ENCODE results near the gene ATP2A3.
"Not testable (repeated sequence)": the region's sequence is repeated elsewhere in the genome, so short reads cannot be mapped to it uniquely, and the experiment has no call there.

ATP2A3 gene

GRCh38 chr17:3954086-3954485, 10.2 kb downstream of the ATP2A3 start:
- no peak for DNase-seq

- DNase-seq: no peak
These were observed 10.7 kb downstream of the ATP2A3 start for GRCh38 chr17:3953542-3953941.

GRCh38 chr17:3952186-3952585, 12.1 kb downstream of the ATP2A3 start:
- DNase-seq: no peak

GRCh38 chr17:3951420-3951819, 12.8 kb downstream of the ATP2A3 start:
- no peak for DNase-seq

- DNase-seq: no peak
These were observed 13.2 kb downstream of the ATP2A3 start for GRCh38 chr17:3951003-3951402.

- no peak for DNase-seq
These were observed 13.7 kb downstream of the ATP2A3 start for GRCh38 chr17:3950584-3950983.

- DNase-seq: no peak
These were observed 14.8 kb downstream of the ATP2A3 start for GRCh38 chr17:3949418-3949817.

GRCh38 chr17:3948551-3948950, 15.7 kb downstream of the ATP2A3 start:
- not testable (repeated sequence) for DNase-seq

- DNase-seq: no peak
These were observed 16.9 kb downstream of the ATP2A3 start for GRCh38 chr17:3947318-3947810.

- DNase-seq: no peak
These were observed 17.5 kb downstream of the ATP2A3 start for GRCh38 chr17:3946711-3947235.

GRCh38 chr17:3944485-3945388, 19.5 kb downstream of the ATP2A3 start:
- DNase-seq: no peak

GRCh38 chr17:3943240-3943891, 20.9 kb downstream of the ATP2A3 start:
- no peak for DNase-seq

- no peak for DNase-seq
These were observed 23.1 kb downstream of the ATP2A3 start for GRCh38 chr17:3940965-3941698.

- no peak for DNase-seq
These were observed 26.9 kb downstream of the ATP2A3 start for GRCh38 chr17:3937359-3937758.

GRCh38 chr17:3935825-3936355, 28.3 kb downstream of the ATP2A3 start:
- DNase-seq: no peak

- no peak for DNase-seq
These were observed 29.1 kb downstream of the ATP2A3 start for GRCh38 chr17:3935140-3935542.

- DNase-seq: no peak
These were observed 34.5 kb downstream of the ATP2A3 start for GRCh38 chr17:3929764-3930163.

GRCh38 chr17:3929181-3929580, 35.1 kb downstream of the ATP2A3 start:
- no peak for DNase-seq

- no peak for DNase-seq
These were observed 35.8 kb downstream of the ATP2A3 start for GRCh38 chr17:3928406-3928805.

- DNase-seq: no peak
These were observed 36.5 kb downstream of the ATP2A3 start for GRCh38 chr17:3927628-3928340.

GRCh38 chr17:3926860-3927627, 37.2 kb downstream of the ATP2A3 start:
- no peak for DNase-seq
